GM19328 (cell line): ENCODE measurements around the gene OR6N1.

Experiments
- ATAC-seq: cut with Tn5 transposase; IDR thresholded peaks from one replicate; pipeline ENCODE4 v1.9.1; 2021; ENCODE audit warnings: mild to moderate bottlenecking, moderate library complexity; ENCODE audit not compliant: unreplicated experiment

Gene OR6N1

GRCh38 chr1:158752155-158752712, 19.8 kb downstream of the OR6N1 start:
- no peak for ATAC-seq

- no peak for ATAC-seq
These were observed 36.1 kb downstream of the OR6N1 start for GRCh38 chr1:158735848-158736247.

GRCh38 chr1:158732524-158732923, 39.5 kb downstream of the OR6N1 start:
- ATAC-seq, result no peak

GRCh38 chr1:158731707-158732106, 40.3 kb downstream of the OR6N1 start:
- ATAC-seq, result no peak

- ATAC-seq, result no peak
These were observed 41.5 kb downstream of the OR6N1 start for GRCh38 chr1:158730453-158730852.

GRCh38 chr1:158728510-158729225, 43.3 kb downstream of the OR6N1 start:
- no peak for ATAC-seq

GRCh38 chr1:158724442-158724841, 47.6 kb downstream of the OR6N1 start:
- ATAC-seq, result no peak

GRCh38 chr1:158720620-158721019, 51.4 kb downstream of the OR6N1 start, which contains the start of gene OR6K3:
OR6K3 (minus strand) TSS chr1:158720720; CDS start chr1:158718115, 2,605 bp downstream.
- no peak for ATAC-seq

- ATAC-seq, result no peak
These were observed 52.3 kb downstream of the OR6N1 start for GRCh38 chr1:158719664-158720063.

- no peak for ATAC-seq
These were observed 54.7 kb downstream of the OR6N1 start for GRCh38 chr1:158717344-158717743.

- ATAC-seq, result no peak
These were observed 55.7 kb downstream of the OR6N1 start for GRCh38 chr1:158716335-158716734.

GRCh38 chr1:158714754-158715153, 57.2 kb downstream of the OR6N1 start:
- ATAC-seq, result no peak
